NCI-H82 treated with DMSO at 0.1 percent for 48 hours (cell line): ENCODE results near the gene ODC1.

Experiments used
- DNase-seq: peaks from one replicate; lab custom pipeline; 2025; ENCODE audit not compliant: unreplicated experiment; lab: John Stamatoyannopoulos, UW

ODC1 gene

DNA sequence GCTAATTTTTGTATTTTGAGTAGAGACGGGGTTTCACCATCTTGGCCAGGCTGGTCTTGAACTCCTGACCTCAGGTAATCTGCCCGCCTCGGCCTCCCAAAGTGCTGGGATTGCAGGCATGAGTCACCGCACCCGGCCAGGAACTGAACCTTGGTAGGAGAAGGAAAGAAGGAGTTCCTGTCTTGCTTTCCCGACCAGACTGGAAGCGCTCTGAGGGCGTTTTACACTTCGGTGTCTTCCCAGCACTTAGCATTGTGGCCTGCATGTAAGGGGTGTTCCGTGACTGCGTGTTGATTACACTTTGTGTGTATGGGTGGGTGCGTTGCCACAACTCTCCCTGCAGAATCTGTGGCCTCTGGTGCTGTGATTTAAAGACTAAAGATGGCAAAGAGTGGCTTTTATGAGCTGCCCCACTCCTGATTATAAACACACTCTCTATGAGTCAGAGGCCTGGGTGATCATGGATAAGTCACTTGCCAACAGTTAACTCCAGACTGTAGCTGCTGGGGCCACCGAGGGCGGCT, 46.0 kb downstream of the ODC1 start:
- no peak for DNase-seq

DNA sequence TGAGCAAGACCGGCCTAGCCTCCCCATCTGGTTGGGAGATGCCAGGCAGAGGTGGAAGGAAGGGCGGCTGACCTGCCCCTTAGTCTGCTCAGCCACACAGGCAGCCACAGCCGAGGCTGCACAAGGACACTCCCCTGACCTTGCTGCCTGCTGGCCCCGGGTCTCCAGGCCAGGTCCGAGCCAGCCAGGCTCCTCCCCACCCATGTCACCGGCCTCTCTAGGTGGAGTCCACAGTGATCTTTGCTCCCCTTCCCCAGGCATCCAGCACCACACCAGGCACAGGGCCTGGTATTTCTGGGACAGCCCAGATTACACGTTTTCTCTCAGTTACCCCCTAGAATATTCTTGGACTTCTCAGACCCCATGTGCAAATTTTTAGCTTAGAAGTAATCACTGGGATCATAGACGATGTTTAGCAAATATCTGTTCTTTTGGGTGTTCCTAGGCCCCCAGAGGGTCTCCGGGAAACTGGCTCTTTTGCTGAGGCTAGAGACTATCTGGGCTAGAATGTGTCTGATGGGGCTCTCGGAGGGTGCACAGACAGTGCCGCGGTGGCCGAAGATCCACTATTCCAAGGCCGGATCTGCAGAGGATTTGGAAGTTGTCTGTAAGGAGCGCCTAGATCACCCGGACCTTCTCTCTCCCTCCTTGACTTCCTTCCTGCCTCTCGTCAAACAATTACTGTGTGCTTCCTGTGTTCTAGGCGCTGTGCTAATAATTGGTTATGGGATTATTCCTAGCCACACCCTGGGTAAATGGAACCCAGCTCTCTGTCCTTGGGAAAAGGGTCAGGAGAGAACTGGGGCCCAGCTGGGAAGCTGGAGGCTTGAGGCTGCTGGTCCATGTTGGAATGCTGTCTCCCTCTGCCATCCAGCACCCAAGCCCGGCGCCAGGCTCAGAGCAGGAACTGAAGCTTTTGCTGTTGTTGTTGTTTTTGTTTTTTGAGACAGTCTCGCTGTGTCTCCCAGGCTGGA, 46.9 kb downstream of the ODC1 start:
- no peak for DNase-seq

DNA sequence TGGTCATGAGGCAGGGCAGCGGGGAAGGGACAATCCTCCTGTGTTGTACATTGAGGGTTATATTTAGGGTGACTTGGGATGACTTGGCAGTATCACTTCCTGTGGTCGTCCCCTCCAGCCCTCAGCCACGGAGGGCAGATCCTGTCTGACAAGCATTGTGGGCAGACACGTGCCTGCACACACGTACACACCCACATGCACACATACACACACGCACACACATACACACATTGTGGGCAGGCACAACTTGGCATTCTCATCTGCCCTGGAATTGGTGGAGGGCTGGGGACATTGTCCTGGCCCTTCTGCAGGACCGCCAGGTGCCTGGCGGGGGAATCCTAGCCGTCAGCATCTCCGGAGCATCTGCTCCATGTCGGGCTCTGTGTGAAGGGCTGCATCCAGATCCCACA, 47.6 kb downstream of the ODC1 start:
- DNase-seq: no peak

DNA sequence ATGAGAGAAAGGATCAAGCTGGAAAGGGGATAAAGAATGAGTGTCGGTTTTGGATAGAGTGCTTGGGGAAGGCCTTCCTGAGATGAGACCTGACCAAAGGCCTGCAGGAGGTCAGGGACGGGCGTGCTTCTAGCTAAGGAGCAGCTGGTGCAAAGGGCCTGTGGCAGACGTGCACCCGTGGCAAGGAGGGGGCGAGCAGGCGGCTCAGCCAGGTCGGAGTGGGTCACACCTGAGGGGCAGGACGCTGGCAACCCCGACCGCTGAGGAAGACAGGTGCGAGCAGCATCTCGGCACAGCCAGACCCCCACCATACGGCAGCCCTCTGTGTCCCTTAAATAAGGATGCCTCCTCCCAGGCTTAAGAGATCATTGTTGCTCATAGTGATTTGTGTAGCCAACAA, 48.1 kb downstream of the ODC1 start:
- no peak for DNase-seq

DNA sequence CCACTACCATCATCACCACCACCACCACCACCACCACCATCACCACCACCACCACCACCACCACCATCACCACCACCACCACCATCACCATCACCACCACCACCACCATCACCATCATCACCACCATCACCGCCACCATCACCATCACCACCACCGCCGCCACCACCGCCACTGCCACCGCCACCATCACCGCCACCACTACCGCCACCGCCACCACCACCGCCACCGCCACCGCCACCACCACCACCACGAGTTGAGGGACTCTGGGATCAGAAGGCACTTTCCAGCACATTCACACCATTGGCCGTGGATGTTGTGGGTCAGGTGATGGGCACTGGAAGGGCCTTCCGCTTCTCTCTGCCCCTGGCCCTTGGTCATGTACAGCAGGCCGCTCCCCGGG, 48.8 kb downstream of the ODC1 start:
- DNase-seq: no peak

DNA sequence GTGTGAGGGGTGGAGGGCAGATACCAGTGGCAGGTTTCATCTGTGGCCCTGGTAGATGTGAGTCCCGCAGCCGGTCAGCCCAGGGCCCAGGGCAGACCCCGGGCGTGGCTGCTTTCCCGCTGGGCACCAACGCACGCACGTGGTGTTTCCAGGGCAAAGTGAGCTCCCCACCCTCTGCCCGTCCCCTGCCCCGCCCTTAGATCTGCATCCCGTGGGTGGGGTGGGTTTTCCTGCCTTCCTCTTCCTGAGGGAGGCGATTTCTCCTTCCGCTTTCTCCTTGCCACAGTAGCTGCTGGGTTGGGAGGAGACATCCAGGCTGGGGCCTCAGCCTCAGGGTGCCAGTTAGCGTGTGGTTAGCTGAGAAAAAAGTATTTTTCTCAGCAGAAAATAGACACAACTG, 49.6 kb downstream of the ODC1 start:
- no peak for DNase-seq

DNA sequence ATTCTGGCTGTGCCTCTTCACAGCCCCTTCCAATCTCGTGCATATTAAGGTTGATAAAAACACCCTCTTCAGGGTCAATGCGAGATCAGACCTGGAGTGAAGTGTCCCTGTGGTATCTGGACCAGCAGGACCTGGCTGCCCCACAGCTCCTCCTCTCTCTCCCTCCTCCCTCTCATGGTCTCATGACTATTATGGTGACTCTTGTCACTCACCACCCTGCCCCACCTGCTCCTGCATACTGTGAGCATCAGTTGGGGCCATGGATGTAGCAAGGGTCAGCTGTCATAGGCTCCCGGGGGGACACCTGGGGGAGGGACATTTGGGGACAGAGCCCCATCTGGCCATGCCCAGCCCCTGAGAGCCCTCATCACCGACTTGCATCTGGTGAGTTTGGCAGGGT, 50.2 kb downstream of the ODC1 start:
- DNase-seq: no peak

DNA sequence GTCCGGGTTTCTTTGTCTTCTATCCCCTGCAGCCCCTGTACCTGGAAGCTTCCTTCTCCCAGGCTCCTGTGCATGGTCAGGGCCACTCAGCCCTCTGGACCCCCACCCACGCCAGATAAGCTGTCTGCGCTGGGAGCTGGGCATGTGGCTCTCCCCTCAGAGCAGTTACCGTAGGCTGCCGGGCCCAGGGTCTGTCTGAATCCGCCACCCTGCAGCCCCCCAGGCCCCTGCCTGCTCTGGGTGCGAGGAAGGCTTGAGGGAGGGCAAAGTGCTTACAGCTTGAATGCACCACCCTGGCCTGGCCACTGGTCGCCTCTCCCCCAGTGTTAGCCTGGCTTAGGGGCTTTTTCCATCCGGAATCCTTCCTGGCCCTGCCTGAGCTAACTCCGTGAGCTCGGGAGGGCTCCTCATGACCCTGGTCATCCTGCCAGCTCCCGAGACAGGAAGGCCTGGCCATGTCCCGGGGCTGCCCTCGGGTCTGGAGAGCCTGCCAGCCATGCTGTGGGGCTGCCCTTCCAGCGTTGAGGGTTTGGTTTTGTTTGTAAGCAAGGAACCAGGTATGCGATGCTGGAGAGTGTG, 50.7 kb downstream of the ODC1 start:
- no peak for DNase-seq

DNA sequence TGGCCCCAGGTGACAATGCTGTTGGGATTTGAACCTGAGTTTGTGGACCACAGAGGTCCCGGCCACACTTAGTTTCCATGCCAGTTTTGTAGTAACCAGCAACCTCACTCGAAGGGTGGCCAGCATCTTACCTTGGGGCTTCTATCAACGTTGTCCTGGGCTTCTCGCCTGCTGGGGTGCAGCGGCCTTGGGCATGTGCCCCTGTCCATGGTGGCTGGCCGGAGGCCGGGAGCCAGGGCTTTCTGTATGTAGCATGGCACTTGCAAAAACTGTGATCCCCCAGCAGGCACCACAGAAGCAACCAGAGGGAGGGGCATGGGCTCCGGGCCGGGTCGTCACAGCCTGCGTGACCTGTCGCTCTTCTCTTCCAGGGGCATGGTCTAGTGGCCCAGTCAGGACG, 51.7 kb downstream of the ODC1 start:
- no peak for DNase-seq

DNA sequence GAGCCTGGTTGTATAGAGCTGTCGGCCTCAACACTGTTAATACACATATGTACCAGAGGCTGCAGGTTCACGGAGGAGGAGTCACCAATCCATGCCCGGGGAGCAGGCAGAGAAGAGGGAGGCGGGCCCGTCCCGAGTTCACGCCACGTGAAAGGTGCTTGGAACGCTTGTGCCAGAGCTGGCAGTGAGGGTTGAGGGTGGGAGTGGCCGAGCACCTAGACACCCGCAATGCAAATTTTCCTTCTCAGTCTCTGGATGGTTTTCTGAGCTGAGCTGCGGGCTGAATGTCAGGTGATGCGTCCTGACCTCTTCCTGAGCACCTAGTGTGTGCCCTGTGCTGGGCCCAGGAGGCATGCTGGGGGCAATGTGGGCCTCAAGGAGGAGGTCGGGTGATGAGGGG, 52.2 kb downstream of the ODC1 start:
- no peak for DNase-seq

DNA sequence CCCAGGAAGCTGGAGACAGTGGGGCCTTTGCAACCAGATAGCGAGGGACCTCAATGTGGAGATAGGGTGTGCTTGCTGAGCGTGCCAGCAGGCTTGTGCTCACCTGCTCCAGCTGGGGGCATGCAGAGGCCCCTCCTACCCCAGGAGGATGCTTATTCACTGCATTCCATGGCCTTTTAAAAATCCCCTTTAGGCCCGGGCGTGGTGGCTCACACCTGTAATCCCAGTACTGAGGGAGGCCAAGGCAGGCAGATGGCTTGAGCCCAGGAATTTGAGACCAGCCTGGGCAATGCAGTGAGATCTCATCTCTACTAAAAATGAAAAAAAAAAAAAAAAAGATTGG, 54.5 kb downstream of the ODC1 start:
- DNase-seq: no peak

DNA sequence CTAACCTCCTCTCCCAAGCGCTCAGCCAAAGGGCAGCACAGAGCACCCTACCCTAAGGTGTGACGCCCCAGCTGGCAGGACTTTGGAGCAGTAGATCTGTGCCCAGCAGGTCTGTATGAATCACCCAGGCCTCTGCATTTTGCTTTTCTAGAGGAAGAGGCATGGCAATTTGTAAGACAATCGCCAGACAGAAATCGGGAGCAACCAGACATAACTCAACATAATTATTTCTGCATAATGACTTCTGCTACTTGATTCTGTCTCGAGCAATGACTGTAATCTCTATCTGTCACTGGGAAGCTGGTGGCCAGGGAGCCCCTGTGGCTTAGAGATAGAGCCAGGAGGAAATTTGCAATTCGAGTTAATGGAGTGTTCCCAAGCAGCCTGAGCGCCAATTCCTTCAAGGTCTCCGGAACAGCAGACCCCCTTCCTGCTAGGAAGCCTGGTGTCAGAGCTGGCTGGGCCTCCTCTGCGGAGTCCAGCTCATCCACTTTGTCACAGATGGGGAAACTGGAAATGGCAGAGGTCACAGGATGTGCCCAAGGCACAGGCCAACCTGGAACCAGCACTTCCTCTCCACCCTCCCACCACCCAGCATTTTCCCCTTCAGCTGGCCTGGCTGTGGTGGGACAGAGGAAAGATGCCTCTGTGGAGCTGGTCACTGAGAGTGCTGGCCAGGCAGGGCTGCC, 55.0 kb downstream of the ODC1 start:
- no peak for DNase-seq

DNA sequence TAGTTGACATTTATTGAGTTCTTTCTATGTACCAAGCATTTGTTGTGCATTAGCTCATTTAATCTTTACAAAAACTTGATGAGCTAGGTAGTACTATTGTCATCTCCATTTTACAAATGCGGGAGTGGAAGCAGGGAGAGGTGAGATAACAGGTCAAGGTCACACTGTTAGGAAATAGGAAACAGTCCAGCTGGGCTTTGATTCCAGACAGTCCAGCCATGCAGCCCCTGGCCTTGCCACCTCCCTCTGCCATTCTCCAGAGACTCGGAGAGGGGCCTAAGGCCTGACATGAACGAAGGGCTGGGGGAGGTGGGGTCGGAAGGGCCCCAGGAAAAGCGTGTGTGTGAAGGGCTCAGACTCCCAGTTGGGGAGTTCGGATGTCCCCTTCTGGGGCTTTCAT, 55.6 kb downstream of the ODC1 start:
- no peak for DNase-seq

DNA sequence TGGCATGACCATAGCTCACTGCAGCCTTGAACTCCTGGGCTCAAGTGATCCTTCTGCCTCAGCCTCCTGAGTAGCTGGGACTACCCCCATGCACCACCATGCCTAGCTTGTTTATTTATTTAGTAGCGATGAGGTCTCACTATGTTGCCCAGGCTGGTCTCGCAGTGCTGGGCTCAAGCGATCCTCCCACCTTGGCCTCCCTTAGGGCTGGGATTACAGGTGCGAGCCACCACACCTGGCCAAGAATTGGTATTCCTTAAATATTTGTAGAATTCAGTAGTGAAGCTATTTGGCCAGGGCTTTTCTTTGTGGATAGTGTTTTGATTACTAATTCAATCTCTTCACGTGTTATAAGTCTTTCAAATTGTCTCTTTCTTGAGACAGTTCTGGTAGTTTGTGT, 56.0 kb downstream of the ODC1 start:
- no peak for DNase-seq

DNA sequence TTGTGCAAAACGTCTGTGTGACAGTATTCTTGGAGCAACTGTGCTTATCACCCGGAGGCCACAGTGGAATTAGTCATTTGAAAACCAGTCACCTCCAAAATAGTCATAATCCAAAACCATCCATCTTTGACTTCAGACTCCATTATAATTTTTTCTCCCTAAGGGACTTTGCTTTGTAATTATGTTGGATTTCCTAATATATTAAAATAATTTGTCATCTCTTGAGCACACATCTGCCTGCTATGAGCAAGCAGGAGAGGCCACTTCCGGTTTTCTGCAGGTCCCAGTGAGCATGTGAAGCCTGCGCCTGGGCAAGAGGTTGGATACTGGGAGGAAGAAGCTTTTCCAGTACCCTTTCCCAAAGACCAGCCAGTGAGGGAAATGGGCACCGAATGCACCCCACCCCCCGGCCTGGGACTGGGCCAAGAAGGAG, 57.7 kb downstream of the ODC1 start:
- no peak for DNase-seq
